Suprapubic skin (tissue), 4 donors: Measurements from ENCODE around the gene EIPR1. TPM values are rescaled to one million over a fixed set of nuclear protein-coding genes. Genes with fewer than 3 reads are reported as not detected.

Experiments used
- DNase-seq, 2 donors: peaks; one replicate each; pipeline ENCODE4 v3.0.0-alpha.2; 2019; ENCODE audit warnings: low spot score in 2 of 2
- H3K27ac ChIP-seq: fragments of 200-600 bp; sonication (generic); one replicate; pipeline ENCODE4 v1.5.1; 2019
- H3K27me3 ChIP-seq: fragments of 200-600 bp; sonication (generic); one replicate; pipeline ENCODE4 v1.5.1; 2019
- H3K36me3 ChIP-seq: fragments of 200-600 bp; sonication (generic); one replicate; pipeline ENCODE4 v1.5.1; 2019
- H3K4me1 ChIP-seq: fragments of 200-600 bp; sonication (generic); one replicate; pipeline ENCODE4 v1.5.1; 2019
- H3K4me3 ChIP-seq: fragments of 200-600 bp; sonication (generic); one replicate; pipeline ENCODE4 v1.5.1; 2019; ENCODE audit warnings: mild to moderate bottlenecking
- H3K9me3 ChIP-seq: fragments of 200-600 bp; sonication (generic); one replicate; pipeline ENCODE4 v1.5.1; 2019
- EP300 ChIP-seq: sonication (generic); formaldehyde crosslinking; IDR thresholded peaks from one replicate; pipeline ENCODE4 v1.6.1; 2017; ENCODE audit warnings: antibody characterized with exemption
- POLR2A ChIP-seq, 2 donors: fragments of 450-650 bp; IDR thresholded peaks; one replicate each; pipeline ENCODE4 v1.6.1; 2017; ENCODE audit warnings: antibody characterized with exemption in 2 of 2, mild to moderate bottlenecking in 2 of 2, moderate library complexity in 2 of 2
- POLR2AphosphoS5 ChIP-seq, 3 donors: sonication (generic); formaldehyde crosslinking; IDR thresholded peaks; one replicate each; pipeline ENCODE4 v1.6.1; 2017; ENCODE audit warnings: antibody characterized with exemption in 3 of 3
- WGBS: methylation state at CpG from one replicate; pipeline ENCODE4 v1.1.5; 2018; 5-methylcytosine and 5-hydroxymethylcytosine counted together
- total RNA-seq, 4 donors: library from RNA; depleted of rRNA; stranded (reverse); fragments of >200 nt; gene quantifications; one replicate each; pipeline ENCODE4 v1.1.0, GENCODE V29; 2016
- TF ChIP-seq, protein P1 (sequence below), 2 donors: fragments of 200-600 bp in 1 of 2; fragments of 450-650 bp in 1 of 2; sonication (generic) in 1 of 2; IDR thresholded peaks; one replicate each; pipeline ENCODE4 v1.5.1; 2016 to 2019; ENCODE audit warnings: antibody characterized with exemption in 2 of 2, mild to moderate bottlenecking in 1 of 2, moderate library complexity in 1 of 2

Gene EIPR1
- total RNA-seq, 4 donors from 2014 or later = 29.0 to 37.5 (median 30.7) TPM

DNA sequence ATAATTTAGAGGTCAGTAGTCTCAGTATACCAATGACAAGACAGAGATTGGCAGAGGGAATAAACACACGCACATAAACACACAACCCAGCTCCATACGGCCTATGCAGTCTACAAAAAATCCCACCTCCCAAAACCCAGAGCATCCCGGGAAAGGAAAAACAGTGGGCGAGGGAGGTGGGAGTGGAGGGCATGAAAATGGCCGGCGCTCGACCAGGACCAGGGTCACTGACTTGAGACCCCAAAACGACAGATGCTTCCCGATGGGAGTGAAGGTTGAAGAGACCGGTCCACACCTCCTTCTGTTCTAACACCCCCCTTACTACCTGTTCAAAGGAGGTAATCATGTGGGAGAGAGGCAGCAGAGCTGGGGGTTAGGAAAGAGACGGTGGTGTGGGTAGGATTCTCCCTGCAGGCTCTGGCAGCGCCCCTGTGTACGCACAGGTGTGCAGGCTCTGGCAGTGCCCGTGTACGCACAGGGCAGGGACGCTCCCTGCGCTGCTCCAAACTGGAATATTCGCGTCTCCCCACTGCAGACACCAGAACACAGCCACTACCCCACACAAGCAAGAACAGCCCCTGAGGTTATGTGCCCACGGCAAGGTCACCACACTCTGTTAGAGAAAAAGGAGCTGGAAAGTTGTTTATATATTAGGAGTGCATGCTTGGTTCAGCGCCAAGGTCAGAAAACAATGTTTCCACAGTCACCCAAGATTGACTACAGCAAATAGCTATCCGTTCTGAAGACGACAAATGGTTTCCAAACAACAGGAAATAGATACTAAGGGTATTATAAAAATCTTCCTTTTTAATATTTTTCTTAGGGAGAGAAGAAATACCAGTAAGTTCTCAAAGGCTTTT is 67.9 kb downstream of the EIPR1 start:
- Histone ChIP-seq H3K4me3 (no peak overlapping the region), H3K36me3 (no peaks in the 10 kb centered on the region), H3K9me3 (no peaks in the 10 kb centered on the region), H3K4me1 (no peaks in the 10 kb centered on the region), H3K27me3 (no peaks in the 10 kb centered on the region), H3K27ac (no peak overlapping the region)
- WGBS = 95% methylated on average over 23 of the region's 23 CpGs
- no peak for TF ChIP-seq POLR2AphosphoS5 (IDR thresholded peaks at IDR 0.05)
- TF ChIP-seq POLR2A (IDR thresholded peaks at IDR 0.05) = no peak
- TF ChIP-seq, protein P1, sequence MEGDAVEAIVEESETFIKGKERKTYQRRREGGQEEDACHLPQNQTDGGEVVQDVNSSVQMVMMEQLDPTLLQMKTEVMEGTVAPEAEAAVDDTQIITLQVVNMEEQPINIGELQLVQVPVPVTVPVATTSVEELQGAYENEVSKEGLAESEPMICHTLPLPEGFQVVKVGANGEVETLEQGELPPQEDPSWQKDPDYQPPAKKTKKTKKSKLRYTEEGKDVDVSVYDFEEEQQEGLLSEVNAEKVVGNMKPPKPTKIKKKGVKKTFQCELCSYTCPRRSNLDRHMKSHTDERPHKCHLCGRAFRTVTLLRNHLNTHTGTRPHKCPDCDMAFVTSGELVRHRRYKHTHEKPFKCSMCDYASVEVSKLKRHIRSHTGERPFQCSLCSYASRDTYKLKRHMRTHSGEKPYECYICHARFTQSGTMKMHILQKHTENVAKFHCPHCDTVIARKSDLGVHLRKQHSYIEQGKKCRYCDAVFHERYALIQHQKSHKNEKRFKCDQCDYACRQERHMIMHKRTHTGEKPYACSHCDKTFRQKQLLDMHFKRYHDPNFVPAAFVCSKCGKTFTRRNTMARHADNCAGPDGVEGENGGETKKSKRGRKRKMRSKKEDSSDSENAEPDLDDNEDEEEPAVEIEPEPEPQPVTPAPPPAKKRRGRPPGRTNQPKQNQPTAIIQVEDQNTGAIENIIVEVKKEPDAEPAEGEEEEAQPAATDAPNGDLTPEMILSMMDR (IDR thresholded peaks at IDR 0.05) = no peak
- TF ChIP-seq EP300 = no peak
- DNase-seq = no peak

DNA sequence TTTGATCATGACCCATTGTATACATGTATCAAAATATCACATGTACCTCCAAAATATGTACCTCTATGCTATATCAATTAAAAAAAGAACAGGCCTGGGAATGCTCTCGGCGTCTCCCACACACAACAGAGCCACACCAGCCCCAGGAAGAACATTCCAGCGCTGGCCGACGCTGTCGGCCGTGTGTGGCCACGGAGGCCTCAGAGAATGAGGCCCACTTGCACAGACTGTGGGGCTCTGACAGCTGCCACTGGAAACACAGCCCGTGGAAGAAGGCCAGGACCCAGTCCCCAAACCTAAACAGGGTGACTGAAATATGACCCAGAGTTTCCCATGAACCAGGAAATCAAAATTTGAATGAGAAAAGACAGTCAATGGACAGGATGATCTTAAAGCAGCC is 69.7 kb downstream of the EIPR1 start:
- H3K27ac ChIP-seq = no peak overlapping the region
- 93% methylated on average over 9 of the region's 9 CpGs for WGBS
- TF ChIP-seq POLR2AphosphoS5 (IDR thresholded peaks at IDR 0.05) = no peak
- no peak for TF ChIP-seq EP300
- no peak for TF ChIP-seq POLR2A (IDR thresholded peaks at IDR 0.05)
- TF ChIP-seq, protein P1 (IDR thresholded peaks at IDR 0.05) = no peak
- H3K27me3 ChIP-seq = no peaks in the 10 kb centered on the region
- H3K4me1 ChIP-seq = peaks cover 6% of the 10 kb centered on the region
- no peaks in the 10 kb centered on the region for H3K9me3 ChIP-seq
- H3K36me3 ChIP-seq = no peaks in the 10 kb centered on the region
- no peak overlapping the region for H3K4me3 ChIP-seq
- DNase-seq = no peak

DNA sequence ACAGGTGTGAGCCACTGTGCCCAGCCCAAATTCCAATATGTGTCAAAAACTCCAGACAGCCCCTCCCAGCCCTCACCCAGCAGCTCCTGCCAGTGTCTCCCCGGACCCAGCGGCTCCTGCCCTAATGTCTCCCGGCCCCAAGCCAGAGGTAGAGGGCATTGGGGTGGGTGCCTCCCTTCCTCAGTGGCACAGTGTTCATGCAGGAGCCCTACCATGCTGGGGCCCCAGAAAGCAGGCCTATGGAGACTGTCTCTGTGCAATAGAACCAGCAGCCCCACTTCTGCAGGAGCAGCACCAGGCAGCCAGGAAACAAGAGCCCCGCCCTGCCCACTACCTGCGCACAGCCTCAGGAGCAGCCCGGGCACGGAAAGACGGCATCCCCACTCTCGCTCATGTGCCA is 70.4 kb downstream of the EIPR1 start:
- Histone ChIP-seq H3K4me1 (peaks cover 6% of the 10 kb centered on the region), H3K4me3 (no peak overlapping the region), H3K9me3 (no peaks in the 10 kb centered on the region), H3K36me3 (no peaks in the 10 kb centered on the region), H3K27ac (no peak overlapping the region), H3K27me3 (no peaks in the 10 kb centered on the region)
- TF ChIP-seq POLR2AphosphoS5 (IDR thresholded peaks at IDR 0.05) (no peak), POLR2A (IDR thresholded peaks at IDR 0.05) (no peak), EP300 (no peak)
- TF ChIP-seq, protein P1 (IDR thresholded peaks at IDR 0.05) = no peak
- DNase-seq = no peak
- WGBS = 91% methylated on average over 9 of the region's 9 CpGs

DNA sequence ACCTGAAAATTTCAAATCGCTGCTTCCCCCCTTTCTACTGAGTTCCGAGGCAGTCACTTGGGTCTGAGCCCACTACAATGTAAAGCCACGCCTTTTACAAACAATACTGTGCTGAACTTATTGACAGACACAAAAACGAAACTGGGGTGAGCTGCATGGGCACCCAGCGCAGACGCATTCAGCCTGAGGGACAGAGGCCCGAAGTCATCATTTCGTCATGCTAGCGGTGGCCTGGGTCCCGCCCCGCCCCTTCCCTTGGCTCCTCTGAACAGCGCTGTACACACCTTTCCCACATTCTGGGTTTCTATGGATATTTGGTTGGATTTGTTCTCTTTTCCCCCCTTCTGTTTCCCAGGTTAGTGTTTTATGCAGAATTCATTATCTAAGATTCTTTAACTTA is 71.7 kb downstream of the EIPR1 start:
- no peaks in the 10 kb centered on the region for H3K9me3 ChIP-seq
- DNase-seq = no peak
- H3K27me3 ChIP-seq = no peaks in the 10 kb centered on the region
- peaks cover 6% of the 10 kb centered on the region for H3K4me1 ChIP-seq
- H3K36me3 ChIP-seq = no peaks in the 10 kb centered on the region
- no peak overlapping the region for H3K4me3 ChIP-seq
- WGBS = 81% methylated on average over 12 of the region's 12 CpGs
- no peak for TF ChIP-seq POLR2AphosphoS5 (IDR thresholded peaks at IDR 0.05)
- H3K27ac ChIP-seq = no peak overlapping the region

DNA sequence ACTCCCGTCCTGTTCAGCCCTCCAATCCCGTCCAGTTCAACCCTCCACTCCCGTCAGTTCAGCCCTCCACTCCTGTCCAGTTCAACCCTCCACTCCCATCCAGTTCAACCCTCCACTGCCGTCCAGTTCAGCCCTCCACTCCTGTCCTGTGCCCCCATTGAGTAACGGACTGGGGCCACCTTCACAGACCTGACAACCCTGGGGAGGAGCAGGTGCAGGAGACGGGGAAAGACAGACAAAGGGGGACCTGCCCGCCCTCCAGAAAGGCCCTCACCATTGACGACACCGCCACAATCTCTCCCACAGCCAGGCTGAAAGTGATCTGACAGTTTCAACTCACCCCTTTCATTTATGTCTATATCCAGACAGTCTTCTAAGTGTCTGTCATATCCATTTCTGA is 72.2 kb downstream of the EIPR1 start:
- DNase-seq = no peak
- H3K9me3 ChIP-seq = no peaks in the 10 kb centered on the region
- H3K4me3 ChIP-seq = no peak overlapping the region
- WGBS = 90% methylated on average over 9 of the region's 9 CpGs
- TF ChIP-seq POLR2AphosphoS5 (IDR thresholded peaks at IDR 0.05) = no peak
- TF ChIP-seq POLR2A (IDR thresholded peaks at IDR 0.05) = no peak
- TF ChIP-seq, protein P1 (IDR thresholded peaks at IDR 0.05) = no peak
- no peak for TF ChIP-seq EP300
- no peaks in the 10 kb centered on the region for H3K36me3 ChIP-seq
- H3K4me1 ChIP-seq = peaks cover 6% of the 10 kb centered on the region
- no peak overlapping the region for H3K27ac ChIP-seq
- H3K27me3 ChIP-seq = no peaks in the 10 kb centered on the region
